Pancreas (tissue), 10 donors: ENCODE data around the gene CBY1. TPM values are rescaled to one million over a fixed set of nuclear protein-coding genes. Genes with fewer than 3 reads are reported as not detected.

Experiments
- ATAC-seq, 4 donors: fragments of 200-7000 bp; cut with Tn5 transposase; one replicate each; pipeline versions ENCODE4 v1.8.0 to v1.9.1; 2020; ENCODE audit warnings: mild to moderate bottlenecking in 4 of 4, moderate library complexity in 4 of 4
- DNase-seq, 6 donors: peaks; one replicate each; pipeline ENCODE4 v3.0.0-alpha.2; 2020
- FAIRE-seq: peaks from 2 replicates; lab custom pipeline; 2012; peaks lifted over from hg19 to GRCh38; lab: Jason Lieb, UNC
- H3K27ac ChIP-seq, 4 donors: fragments of 200-600 bp; sonication (generic); 1 replicate in 3 of 4; 2 replicates in 1 of 4; pipeline versions ENCODE4 v1.5.0 to v1.8.0; 2020
- H3K27me3 ChIP-seq, 4 donors: fragments of 200-600 bp; one replicate each; pipeline ENCODE4 v1.8.0; 2021
- H3K36me3 ChIP-seq, 3 donors: fragments of 200-600 bp; sonication (generic) in 1 of 3; one replicate each; pipeline versions ENCODE4 v1.5.0 to v1.8.0; 2020 to 2021
- H3K4me1 ChIP-seq, 3 donors: fragments of 200-600 bp; one replicate each; pipeline ENCODE4 v1.8.0; 2021
- H3K4me3 ChIP-seq, 4 donors: fragments of 200-600 bp; sonication (generic) in 2 of 4; one replicate each; pipeline versions ENCODE4 v1.5.0 to v1.8.0; 2020 to 2021
- H3K9me3 ChIP-seq, 4 donors: fragments of 200-600 bp; one replicate each; pipeline ENCODE4 v1.8.0; 2021
- CTCF ChIP-seq, 4 donors: fragments of 200-600 bp; sonication (generic) in 3 of 4; IDR thresholded peaks; one replicate each; pipeline versions ENCODE4 v1.5.0 to v1.8.0; 2021; ENCODE audit warnings: antibody characterized with exemption in 4 of 4
- WGBS, 2 donors: extraction: QIAGEN DNeasy Blood & Tissue Kit; methylation state at CpG; one replicate each; pipeline ENCODE4 v1.1.7; 2013; 5-methylcytosine and 5-hydroxymethylcytosine counted together
- intact Hi-C, 3 donors: fragments of 100-400 bp; cut with DNase I; formaldehyde crosslinking; loops; one replicate each; pipeline versions ENCODE4 v1.11.1 to v1.14.2; 2022
- polyA plus RNA-seq, 2 donors: library from polyadenylated mRNA; stranded (reverse); fragments of 200-250 nt; gene quantifications; one replicate each; pipeline ENCODE4 v1.2.3, GENCODE V29; 2013
- total RNA-seq, 6 donors: library from RNA; stranded (reverse); fragmentation: NEBNext Ultra II Directional in 4 of 6; extraction: Animal tissue kit (Norgen Biotek cat#: 25700) in 4 of 6; gene quantifications; one replicate each; pipeline versions ENCODE4 v1.2.1 to v1.2.4, GENCODE V29; 2021 to 2023
- donor health status: healthy with polysubstance abuse.
- donor health status: DM: no; HTN: no; CAD: no; lungs with moderate emphysema.
- donor health status: DM: no; HTN: no; CAD: no.
- donor health status: control.
- donor health status: control.
- donor health status: Bipolar disorder and iron deficiency.
- donor health status: DM: yes; HTN: yes; CAD: no.
- donor health status: DM: no; HTN: no; CAD: no.
- donor health status: DM: no; HTN: no; CAD: no.
- donor health status: DM: yes; HTN: yes; CAD: no.

CBY1 gene
- total and polyA plus RNA-seq, 8 donors = 15.3 to 37.1 (median 19.2) TPM

DNA sequence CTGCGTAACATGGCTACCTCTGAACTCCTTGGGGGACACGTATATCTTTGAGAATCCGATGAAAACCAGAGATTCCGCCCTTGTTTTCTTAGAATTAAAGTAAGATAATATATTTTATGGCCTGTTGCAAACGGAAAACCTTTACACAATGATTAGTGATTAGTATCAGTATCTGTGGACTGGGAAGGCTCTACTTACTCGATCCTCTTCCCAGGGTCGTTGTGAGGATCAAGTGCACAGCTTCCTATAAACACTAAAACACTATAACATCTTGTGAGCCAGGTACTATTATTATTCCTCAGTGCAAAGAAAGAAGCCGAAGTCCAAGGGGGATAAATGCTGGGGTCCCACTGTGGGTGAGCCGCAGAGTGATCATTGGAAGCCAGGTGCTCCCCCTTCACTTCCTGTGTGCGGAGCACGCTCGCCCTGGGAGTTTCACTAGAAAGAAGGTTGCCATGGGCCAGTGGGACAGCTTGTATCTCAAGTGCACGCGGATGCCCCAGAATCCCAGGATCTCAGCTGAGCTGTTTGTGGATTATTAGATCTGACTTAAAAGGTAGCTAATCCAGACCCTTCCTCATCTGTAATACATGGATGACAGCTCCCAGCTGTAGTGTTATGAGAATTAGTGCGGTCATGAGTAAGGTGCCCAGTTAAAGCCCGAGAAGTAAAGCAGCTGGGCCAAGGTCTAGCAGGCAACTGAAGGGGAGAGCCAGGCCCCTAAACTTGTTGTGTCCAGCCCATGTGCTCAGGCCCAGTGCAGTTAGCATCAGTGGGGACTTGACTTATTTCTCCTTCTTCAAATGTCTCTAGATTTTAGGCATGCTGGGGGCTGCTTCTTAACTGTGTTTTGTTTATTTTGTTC lies 839 bp downstream of the CBY1 start:
- H3K4me3 ChIP-seq = peak overlapping the region; percentile 52 to 96 (median 73)
- peak; percentile 36 to 77 (median 58) for ATAC-seq
- H3K27ac ChIP-seq = peak overlapping the region; percentile 83 to 95 (median 93)
- intact Hi-C loops = no loop called here
- peak in 5 of 6 donors; percentile 18 to 61 (median 31) for DNase-seq
- peaks cover 0 to 10% (median 0%) of the 10 kb centered on the region in 3 donors for H3K4me1 ChIP-seq
- no peaks in the 10 kb centered on the region for H3K9me3 ChIP-seq
- FAIRE-seq = no peak
- no peak for TF ChIP-seq CTCF (IDR thresholded peaks at IDR 0.05)
- no peaks in the 10 kb centered on the region for H3K36me3 ChIP-seq
- H3K27me3 ChIP-seq = no peaks in the 10 kb centered on the region
- 4 to 6% methylated on average over 16 of the region's 16 CpGs for WGBS, 2 donors

- no peaks in the 10 kb centered on the region for H3K27me3 ChIP-seq
- intact Hi-C loops = no loop called here
- H3K36me3 ChIP-seq = peaks cover 0 to 24% (median 6%) of the 10 kb centered on the region in 3 donors
- TF ChIP-seq CTCF (IDR thresholded peaks at IDR 0.05) = no peak
- no peak overlapping the region for H3K4me3 ChIP-seq
- no peaks in the 10 kb centered on the region for H3K4me1 ChIP-seq
- H3K27ac ChIP-seq = no peak overlapping the region
- 69 to 84% methylated on average over 5 of the region's 5 CpGs for WGBS, 2 donors
- H3K9me3 ChIP-seq = no peaks in the 10 kb centered on the region
- no peak for FAIRE-seq
- peak in 1 of 4 donors; percentile 24 for ATAC-seq
- no peak for DNase-seq
Observed at GRCh38 chr22:38674888-38675287, 18.4 kb downstream of the CBY1 start.

- 93 to 95% methylated on average over 3 of the region's 3 CpGs for WGBS, 2 donors
- intact Hi-C loops = no loop called here
- Histone ChIP-seq H3K4me1 (no peaks in the 10 kb centered on the region), H3K9me3 (no peaks in the 10 kb centered on the region), H3K27me3 (no peaks in the 10 kb centered on the region), H3K27ac (no peak overlapping the region), H3K36me3 (peaks cover 0 to 19% (median 5%) of the 10 kb centered on the region in 3 donors), H3K4me3 (no peak overlapping the region)
- TF ChIP-seq CTCF (IDR thresholded peaks at IDR 0.05) = no peak
- ATAC-seq (no peak), FAIRE-seq (no peak), DNase-seq (no peak)
Observed at GRCh38 chr22:38675833-38676232, 19.4 kb downstream of the CBY1 start.

DNA sequence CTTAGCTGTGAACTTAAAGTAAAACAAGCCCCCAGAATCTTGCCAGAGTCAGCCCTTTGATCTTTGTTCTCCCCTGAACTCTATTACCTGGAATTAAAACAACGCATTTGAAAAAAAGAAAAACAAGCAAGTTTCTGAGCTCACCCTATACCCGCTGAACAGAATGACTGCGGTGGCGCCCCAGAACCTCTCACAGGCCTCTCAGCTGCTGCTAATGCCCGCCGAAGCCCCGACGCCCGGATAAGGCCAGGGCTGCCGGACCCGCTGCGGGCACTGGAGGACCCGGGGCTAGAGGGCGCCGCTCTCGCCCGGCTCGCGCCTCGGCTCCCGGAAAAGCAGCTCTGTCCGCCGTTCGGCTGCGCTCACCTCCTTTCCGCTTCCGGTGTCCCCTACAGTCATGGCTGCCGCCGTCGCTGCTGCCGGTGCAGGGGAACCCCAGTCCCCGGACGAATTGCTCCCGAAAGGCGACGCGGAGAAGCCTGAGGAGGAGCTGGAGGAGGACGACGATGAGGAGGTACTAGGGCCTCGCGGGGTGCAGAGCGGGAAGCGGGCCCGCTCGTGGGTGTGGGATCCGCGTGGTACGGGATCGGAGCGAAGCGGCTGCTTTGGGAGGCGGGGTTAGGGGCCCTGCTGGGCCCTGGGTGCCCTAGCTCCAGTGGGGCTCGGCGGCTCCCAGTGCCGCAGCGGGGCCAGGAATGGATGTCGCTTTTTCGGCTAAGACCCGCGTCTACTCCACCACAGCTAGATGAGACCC lies 25.3 kb downstream of the CBY1 start, which contains the start of gene TOMM22:
Gene TOMM22, plus strand, starts transcription at position 376 of the 754 bp plus-strand sequence. Its CDS starts 22 bp downstream, at position 398.
- peaks cover 0 to 8% (median 4%) of the 10 kb centered on the region in 3 donors for H3K4me1 ChIP-seq
- peaks cover 0 to 18% (median 0%) of the 10 kb centered on the region in 3 donors for H3K36me3 ChIP-seq
- no peaks in the 10 kb centered on the region for H3K9me3 ChIP-seq
- intact Hi-C loops = no loop called here
- FAIRE-seq (no peak), ATAC-seq (peak; percentile 99 to 100 (median 100)), DNase-seq (peak; percentile 83 to 97 (median 88))
- H3K27me3 ChIP-seq = no peaks in the 10 kb centered on the region
- H3K27ac ChIP-seq = peak within 1 kb of the TSS; percentile 43 to 62 (median 58)
- peak within 1 kb of the TSS; percentile 88 to 98 (median 94) for H3K4me3 ChIP-seq
- TF ChIP-seq CTCF (IDR thresholded peaks at IDR 0.05) = peak in 1 of 4 donors; percentile 25
- WGBS, 2 donors = 1% methylated on average over 60 of the region's 60 CpGs
